Pancreas (tissue), 10 donors: ENCODE measurements around the gene ATAD3B. TPM values are rescaled to one million over a fixed set of nuclear protein-coding genes. Genes with fewer than 3 reads are reported as not detected.
A peak's percentile ranks its signal among the peaks of the same experiment; 100 is the strongest.
"Not testable (repeated sequence)": the region's sequence is repeated elsewhere in the genome, so short reads cannot be mapped to it uniquely, and the experiment has no call there.

Source experiments
- ATAC-seq, 4 donors: fragments of 200-7000 bp; cut with Tn5 transposase; one replicate each; pipeline versions ENCODE4 v1.8.0 to v1.9.1; 2020; ENCODE audit warnings: mild to moderate bottlenecking in 4 of 4, moderate library complexity in 4 of 4
- DNase-seq, 6 donors: peaks; one replicate each; pipeline ENCODE4 v3.0.0-alpha.2; 2020
- FAIRE-seq: peaks from 2 replicates; lab custom pipeline; 2012; peaks lifted over from hg19 to GRCh38; lab: Jason Lieb, UNC
- H3K27ac ChIP-seq, 4 donors: fragments of 200-600 bp; sonication (generic); 1 replicate in 3 of 4; 2 replicates in 1 of 4; pipeline versions ENCODE4 v1.5.0 to v1.8.0; 2020
- H3K27me3 ChIP-seq, 4 donors: fragments of 200-600 bp; one replicate each; pipeline ENCODE4 v1.8.0; 2021
- H3K36me3 ChIP-seq, 3 donors: fragments of 200-600 bp; sonication (generic) in 1 of 3; one replicate each; pipeline versions ENCODE4 v1.5.0 to v1.8.0; 2020 to 2021
- H3K4me1 ChIP-seq, 3 donors: fragments of 200-600 bp; one replicate each; pipeline ENCODE4 v1.8.0; 2021
- H3K4me3 ChIP-seq, 4 donors: fragments of 200-600 bp; sonication (generic) in 2 of 4; one replicate each; pipeline versions ENCODE4 v1.5.0 to v1.8.0; 2020 to 2021
- H3K9me3 ChIP-seq, 4 donors: fragments of 200-600 bp; one replicate each; pipeline ENCODE4 v1.8.0; 2021
- WGBS, 2 donors: extraction: QIAGEN DNeasy Blood & Tissue Kit; methylation state at CpG; one replicate each; pipeline ENCODE4 v1.1.7; 2013; 5-methylcytosine and 5-hydroxymethylcytosine counted together
- intact Hi-C, 3 donors: fragments of 100-400 bp; cut with DNase I; formaldehyde crosslinking; loops; one replicate each; pipeline versions ENCODE4 v1.11.1 to v1.14.2; 2022
- polyA plus RNA-seq, 2 donors: library from polyadenylated mRNA; stranded (reverse); fragments of 200-250 nt; gene quantifications; one replicate each; pipeline ENCODE4 v1.2.3, GENCODE V29; 2013
- total RNA-seq, 6 donors: library from RNA; stranded (reverse); fragmentation: NEBNext Ultra II Directional in 4 of 6; extraction: Animal tissue kit (Norgen Biotek cat#: 25700) in 4 of 6; gene quantifications; one replicate each; pipeline versions ENCODE4 v1.2.1 to v1.2.4, GENCODE V29; 2021 to 2023
- TF ChIP-seq, protein P1 (sequence below), 4 donors: fragments of 200-600 bp; sonication (generic) in 3 of 4; IDR thresholded peaks; one replicate each; pipeline versions ENCODE4 v1.5.0 to v1.8.0; 2021; ENCODE audit warnings: antibody characterized with exemption in 4 of 4
- donor health status: healthy with polysubstance abuse.
- donor health status: DM: no; HTN: no; CAD: no; lungs with moderate emphysema.
- donor health status: DM: no; HTN: no; CAD: no.
- donor health status: control.
- donor health status: control.
- donor health status: Bipolar disorder and iron deficiency.
- donor health status: DM: yes; HTN: yes; CAD: no.
- donor health status: DM: no; HTN: no; CAD: no.
- donor health status: DM: no; HTN: no; CAD: no.
- donor health status: DM: yes; HTN: yes; CAD: no.

ATAD3B gene
- total and polyA plus RNA-seq, 8 donors: 4.4 to 78.9 (median 12.9) TPM

- DNase-seq (no peak), FAIRE-seq (no peak), ATAC-seq (no peak)
- H3K9me3 ChIP-seq: no peaks in the 10 kb centered on the region
- H3K4me1 ChIP-seq: no peaks in the 10 kb centered on the region
- TF ChIP-seq, protein P1, sequence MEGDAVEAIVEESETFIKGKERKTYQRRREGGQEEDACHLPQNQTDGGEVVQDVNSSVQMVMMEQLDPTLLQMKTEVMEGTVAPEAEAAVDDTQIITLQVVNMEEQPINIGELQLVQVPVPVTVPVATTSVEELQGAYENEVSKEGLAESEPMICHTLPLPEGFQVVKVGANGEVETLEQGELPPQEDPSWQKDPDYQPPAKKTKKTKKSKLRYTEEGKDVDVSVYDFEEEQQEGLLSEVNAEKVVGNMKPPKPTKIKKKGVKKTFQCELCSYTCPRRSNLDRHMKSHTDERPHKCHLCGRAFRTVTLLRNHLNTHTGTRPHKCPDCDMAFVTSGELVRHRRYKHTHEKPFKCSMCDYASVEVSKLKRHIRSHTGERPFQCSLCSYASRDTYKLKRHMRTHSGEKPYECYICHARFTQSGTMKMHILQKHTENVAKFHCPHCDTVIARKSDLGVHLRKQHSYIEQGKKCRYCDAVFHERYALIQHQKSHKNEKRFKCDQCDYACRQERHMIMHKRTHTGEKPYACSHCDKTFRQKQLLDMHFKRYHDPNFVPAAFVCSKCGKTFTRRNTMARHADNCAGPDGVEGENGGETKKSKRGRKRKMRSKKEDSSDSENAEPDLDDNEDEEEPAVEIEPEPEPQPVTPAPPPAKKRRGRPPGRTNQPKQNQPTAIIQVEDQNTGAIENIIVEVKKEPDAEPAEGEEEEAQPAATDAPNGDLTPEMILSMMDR (IDR thresholded peaks at IDR 0.05): no peak
- H3K36me3 ChIP-seq: no peaks in the 10 kb centered on the region
- WGBS, 2 donors: 97% methylated on average over 19 of the region's 19 CpGs
- H3K4me3 ChIP-seq: no peak overlapping the region
- no peaks in the 10 kb centered on the region for H3K27me3 ChIP-seq
- intact Hi-C loops: no loop called here
- no peak overlapping the region for H3K27ac ChIP-seq
Measured at GRCh38 chr1:1521331-1521730, 49.8 kb downstream of the ATAD3B start.

DNA sequence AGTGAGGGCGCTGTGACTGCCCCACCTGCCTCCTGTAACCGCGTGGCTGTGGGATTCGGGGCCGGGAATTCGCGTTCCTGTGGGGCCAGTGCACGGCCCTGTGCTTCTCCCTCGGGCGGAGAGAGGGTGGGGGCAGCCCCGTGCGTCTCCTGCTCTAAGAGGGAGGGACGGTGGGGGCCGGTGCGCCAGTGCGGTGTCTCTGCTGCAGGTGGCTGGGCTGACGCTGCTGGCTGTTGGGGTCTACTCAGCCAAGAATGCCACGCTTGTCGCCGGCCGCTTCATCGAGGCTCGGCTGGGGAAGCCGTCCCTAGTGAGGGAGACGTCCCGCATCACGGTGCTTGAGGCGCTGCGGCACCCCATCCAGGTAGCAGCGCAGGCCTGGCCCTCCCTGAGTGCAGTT lies 51.0 kb downstream of the ATAD3B start:
- H3K4me1 ChIP-seq, H3K9me3 ChIP-seq, H3K4me3 ChIP-seq, H3K27ac ChIP-seq, ATAC-seq, intact Hi-C loops, FAIRE-seq, H3K36me3 ChIP-seq, H3K27me3 ChIP-seq: not testable (repeated sequence)
- 96 to 98% methylated on average over 22 to 30 of the region's 30 CpGs for WGBS, 2 donors
- peak in 1 of 6 donors; percentile 64 for DNase-seq

DNA sequence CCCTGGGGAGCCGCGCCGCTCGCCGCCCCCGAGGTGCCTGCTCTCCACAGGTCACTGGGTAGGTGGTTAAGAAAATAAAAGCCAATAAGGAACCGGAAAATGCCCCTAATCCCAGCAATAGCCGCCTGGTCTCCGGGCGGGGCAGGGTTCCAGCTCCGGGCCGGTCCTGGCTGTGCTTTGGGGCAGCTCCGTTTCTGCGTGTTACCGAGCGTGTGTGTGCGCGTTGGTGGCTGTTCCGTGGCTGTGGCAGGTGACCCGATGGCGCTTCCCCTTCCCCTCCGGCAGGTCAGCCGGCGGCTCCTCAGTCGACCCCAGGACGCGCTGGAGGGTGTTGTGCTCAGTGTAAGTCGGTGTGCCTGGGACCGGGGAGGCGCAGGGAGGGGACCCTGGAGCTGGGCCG lies 51.7 kb downstream of the ATAD3B start:
- H3K27ac ChIP-seq, H3K27me3 ChIP-seq, H3K9me3 ChIP-seq, H3K4me3 ChIP-seq, H3K36me3 ChIP-seq, intact Hi-C loops, FAIRE-seq, H3K4me1 ChIP-seq, ATAC-seq: not testable (repeated sequence)
- WGBS, 2 donors: 97 to 99% methylated on average over 31 of the region's 31 CpGs
- DNase-seq: peak in 2 of 6 donors; percentile 22 to 63

GRCh38 chr1:1523651-1524050 lies 52.1 kb downstream of the ATAD3B start:
- H3K4me3 ChIP-seq, H3K27ac ChIP-seq, H3K27me3 ChIP-seq, H3K4me1 ChIP-seq, intact Hi-C loops, FAIRE-seq, DNase-seq, ATAC-seq, H3K9me3 ChIP-seq, H3K36me3 ChIP-seq: not testable (repeated sequence)
- WGBS, 2 donors: 91 to 96% methylated on average over 17 of the region's 17 CpGs

DNA sequence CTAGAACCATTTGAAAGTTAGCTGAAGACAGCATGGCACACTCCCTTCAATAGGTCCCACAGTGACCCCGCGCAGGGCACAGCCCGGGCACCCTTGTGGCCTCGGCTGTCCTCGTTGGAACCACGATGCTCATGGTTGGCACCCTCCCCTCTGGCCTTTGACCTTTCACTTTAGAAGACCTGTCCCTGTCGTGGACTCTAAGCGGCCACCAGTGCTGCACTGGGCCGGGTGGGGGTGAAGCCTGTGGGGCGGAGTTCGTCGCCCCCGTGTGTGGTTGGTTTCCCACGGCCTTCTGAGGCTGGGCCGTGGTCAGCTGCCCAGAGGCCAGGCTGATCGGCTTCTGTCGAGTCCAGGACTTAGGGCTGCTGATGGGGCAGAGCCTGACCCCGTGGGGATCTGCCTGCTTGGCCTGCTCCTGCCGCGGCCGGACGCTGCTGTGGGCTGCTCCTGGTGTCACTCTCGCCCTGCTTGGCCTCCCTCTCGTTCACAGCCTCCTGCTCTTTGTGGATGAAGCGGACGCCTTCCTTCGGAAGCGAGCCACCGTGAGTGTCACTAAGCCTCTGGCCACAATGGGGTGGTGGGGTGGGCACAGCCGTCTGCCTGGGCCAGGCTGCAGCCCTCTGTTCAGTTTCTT lies 53.3 kb downstream of the ATAD3B start:
- 93 to 94% methylated on average over 25 to 26 of the region's 30 CpGs for WGBS, 2 donors
- H3K4me1 ChIP-seq, DNase-seq, H3K4me3 ChIP-seq, FAIRE-seq, ATAC-seq, H3K9me3 ChIP-seq, intact Hi-C loops, H3K27me3 ChIP-seq, H3K27ac ChIP-seq, H3K36me3 ChIP-seq: not testable (repeated sequence)

GRCh38 chr1:1526476-1526875 lies 54.9 kb downstream of the ATAD3B start:
- H3K4me3 ChIP-seq, intact Hi-C loops, H3K27ac ChIP-seq, H3K4me1 ChIP-seq, FAIRE-seq, DNase-seq, H3K9me3 ChIP-seq, H3K36me3 ChIP-seq, ATAC-seq, H3K27me3 ChIP-seq: not testable (repeated sequence)
- 89 to 96% methylated on average over 5 to 20 of the region's 21 CpGs for WGBS, 2 donors

- ATAC-seq (no peak), FAIRE-seq (no peak), DNase-seq (peak in 1 of 6 donors; percentile 74)
- H3K9me3 ChIP-seq: no peaks in the 10 kb centered on the region
- no peaks in the 10 kb centered on the region for H3K4me1 ChIP-seq
- peaks cover 0 to 5% (median 0%) of the 10 kb centered on the region in 3 donors for H3K36me3 ChIP-seq
- intact Hi-C loops: no loop called here
- WGBS, 2 donors: 94 to 96% methylated on average over 31 of the region's 31 CpGs
- no peaks in the 10 kb centered on the region for H3K27me3 ChIP-seq
- no peak overlapping the region for H3K4me3 ChIP-seq
- TF ChIP-seq, protein P1 (IDR thresholded peaks at IDR 0.05): no peak
- H3K27ac ChIP-seq: no peak overlapping the region
Measured at GRCh38 chr1:1527092-1527816, 55.7 kb downstream of the ATAD3B start.
